ENCODE results near the gene DMAC2L. TPM values are rescaled to one million over a fixed set of nuclear protein-coding genes. Genes with fewer than 3 reads are reported as not detected.
"Not testable (repeated sequence)": the region's sequence is repeated elsewhere in the genome, so short reads cannot be mapped to it uniquely, and the experiment has no call there.

Gene DMAC2L
- total RNA-seq, 1 donor from 2014 or later = 10.9 TPM

DNA sequence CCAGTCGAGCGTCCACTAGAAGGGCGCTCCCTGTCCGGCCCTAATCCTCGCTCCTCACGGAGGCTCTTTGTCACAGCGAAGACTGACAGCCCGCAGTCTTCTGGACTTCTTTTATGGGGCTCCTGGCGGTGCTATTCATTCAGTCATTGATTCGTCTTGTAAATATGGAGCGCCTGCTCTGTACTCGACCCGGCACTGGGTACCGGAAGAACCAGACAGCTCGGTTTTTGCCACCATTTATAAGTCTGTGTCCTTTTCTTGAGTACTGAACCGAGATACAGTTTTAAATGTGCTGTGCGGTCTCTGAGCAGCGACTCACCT, 570 bp downstream of the DMAC2L start:
- FAIRE-seq (no peak), DNase-seq (ENCODE audit: low read depth) (no peak)
- peak overlapping the region; percentile 90 for H3K4me3 Mint-ChIP-seq (ENCODE audit: unreplicated experiment)
- Histone ChIP-seq H3K4me2 (ENCODE audit: low read length) (peak overlapping the region; percentile 96), H4K20me1 (ENCODE audit: insufficient read depth, low read length) (peaks cover 1% of the 10 kb centered on the region), H3K27me3 (ENCODE audit: insufficient read depth, low read length) (no peaks in the 10 kb centered on the region), H3K9ac (ENCODE audit: low read length) (peak overlapping the region; percentile 88), H3K27ac (ENCODE audit: low read depth, low read length) (peak overlapping the region; percentile 96), H3K36me3 (ENCODE audit: insufficient read depth, low read length) (no peaks in the 10 kb centered on the region), H3K4me1 (ENCODE audit: insufficient read depth, low read length) (peaks cover 10% of the 10 kb centered on the region), H2AFZ (ENCODE audit: low read depth, low read length) (peak overlapping the region; percentile 74), H3K79me2 (ENCODE audit: insufficient read depth, low read length) (peaks cover 25% of the 10 kb centered on the region), H3K9me3 (ENCODE audit: insufficient read depth, low read depth, low read length) (no peaks in the 10 kb centered on the region), H3K4me3 (ENCODE audit: insufficient read depth, low read depth, low read length) (peak overlapping the region; percentile 84)
- H3K9me3 Mint-ChIP-seq (ENCODE audit: unreplicated experiment) = peaks cover 2% of the 10 kb centered on the region
- TF ChIP-seq EZH2 (IDR thresholded peaks at IDR 0.05; ENCODE audit: insufficient read depth, low read length) (no peak), CTCF (IDR thresholded peaks at IDR 0.05; ENCODE audit: insufficient read depth, low read depth, low read length) (no peak)
- peaks cover 7% of the 10 kb centered on the region for H3K4me1 Mint-ChIP-seq (ENCODE audit: low read depth, unreplicated experiment)
- H3K27me3 Mint-ChIP-seq (ENCODE audit: low read depth, unreplicated experiment) = no peaks in the 10 kb centered on the region
- no peaks in the 10 kb centered on the region for H3K36me3 Mint-ChIP-seq (ENCODE audit: low read depth, unreplicated experiment)
- H3K27ac Mint-ChIP-seq (ENCODE audit: unreplicated experiment) = peak overlapping the region; percentile 92

DNA sequence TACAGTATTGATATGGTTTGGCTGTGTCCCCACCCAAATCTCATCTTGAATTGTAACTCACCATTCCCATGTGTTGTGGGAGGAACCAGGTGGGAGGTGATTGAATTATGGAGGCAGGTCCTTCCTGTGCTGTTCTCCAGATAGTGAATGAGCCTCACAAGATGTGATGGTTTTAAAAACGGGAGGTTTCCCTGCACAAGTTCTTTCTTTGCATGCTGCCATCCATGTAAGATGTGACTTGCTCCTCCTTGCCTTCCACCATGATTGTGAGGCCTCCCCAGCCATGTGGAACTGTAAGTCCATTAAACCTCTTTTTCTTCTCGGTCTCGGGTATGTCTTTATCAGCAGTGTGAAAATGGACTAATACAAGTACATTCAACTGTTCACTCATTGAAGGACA, 2.0 kb downstream of the DMAC2L start:
- H3K4me2 ChIP-seq (ENCODE audit: low read length); H3K4me1 ChIP-seq (ENCODE audit: insufficient read depth, low read length); H3K9me3 Mint-ChIP-seq (ENCODE audit: unreplicated experiment); H3K27ac Mint-ChIP-seq (ENCODE audit: unreplicated experiment); H3K36me3 Mint-ChIP-seq (ENCODE audit: low read depth, unreplicated experiment); H3K9me3 ChIP-seq (ENCODE audit: insufficient read depth, low read depth, low read length); H3K4me3 ChIP-seq (ENCODE audit: insufficient read depth, low read depth, low read length); DNase-seq (ENCODE audit: low read depth); H4K20me1 ChIP-seq (ENCODE audit: insufficient read depth, low read length); H2AFZ ChIP-seq (ENCODE audit: low read depth, low read length); H3K4me1 Mint-ChIP-seq (ENCODE audit: low read depth, unreplicated experiment); H3K36me3 ChIP-seq (ENCODE audit: insufficient read depth, low read length); H3K9ac ChIP-seq (ENCODE audit: low read length); H3K27me3 Mint-ChIP-seq (ENCODE audit: low read depth, unreplicated experiment); FAIRE-seq; H3K27ac ChIP-seq (ENCODE audit: low read depth, low read length); H3K4me3 Mint-ChIP-seq (ENCODE audit: unreplicated experiment); H3K27me3 ChIP-seq (ENCODE audit: insufficient read depth, low read length): not testable (repeated sequence)
- H3K79me2 ChIP-seq (ENCODE audit: insufficient read depth, low read length) = peaks cover 35% of the 10 kb centered on the region

DNA sequence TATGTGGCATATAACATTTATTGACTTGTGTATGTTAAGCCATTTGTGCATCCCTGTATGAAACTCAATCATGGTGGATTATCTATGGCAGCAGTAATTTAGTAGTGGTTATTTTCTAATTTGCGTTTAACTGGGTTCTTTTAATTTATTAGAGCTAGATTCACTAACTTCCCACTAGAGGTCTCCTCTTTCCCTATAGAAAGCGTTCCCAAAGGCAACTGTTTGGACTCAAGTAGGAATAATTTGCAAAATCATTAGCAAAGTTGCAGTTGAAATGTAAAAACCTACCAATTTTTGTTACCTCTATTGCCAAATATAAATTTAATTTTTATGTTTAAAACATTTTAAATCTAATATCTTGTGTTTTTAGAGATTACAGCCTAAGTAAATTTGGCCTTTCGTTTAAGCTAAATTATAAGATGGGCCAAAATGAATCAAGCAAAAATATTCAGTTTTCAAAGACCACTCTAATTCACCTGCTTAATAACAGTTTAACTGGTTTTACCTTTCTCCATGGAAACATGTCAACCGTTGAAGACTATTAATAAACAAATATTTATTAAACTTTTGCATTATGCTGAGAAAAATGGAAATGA, 6.0 kb downstream of the DMAC2L start:
- no peak overlapping the region for H3K27ac Mint-ChIP-seq (ENCODE audit: unreplicated experiment)
- no peaks in the 10 kb centered on the region for H3K36me3 Mint-ChIP-seq (ENCODE audit: low read depth, unreplicated experiment)
- Histone ChIP-seq H3K4me1 (ENCODE audit: insufficient read depth, low read length) (peaks cover 8% of the 10 kb centered on the region), H3K4me2 (ENCODE audit: low read length) (no peak overlapping the region), H2AFZ (ENCODE audit: low read depth, low read length) (no peak overlapping the region), H4K20me1 (ENCODE audit: insufficient read depth, low read length) (peaks cover 13% of the 10 kb centered on the region), H3K27me3 (ENCODE audit: insufficient read depth, low read length) (no peaks in the 10 kb centered on the region), H3K4me3 (ENCODE audit: insufficient read depth, low read depth, low read length) (no peak overlapping the region), H3K79me2 (ENCODE audit: insufficient read depth, low read length) (peaks cover 36% of the 10 kb centered on the region), H3K9me3 (ENCODE audit: insufficient read depth, low read depth, low read length) (no peaks in the 10 kb centered on the region), H3K9ac (ENCODE audit: low read length) (no peak overlapping the region), H3K27ac (ENCODE audit: low read depth, low read length) (no peak overlapping the region), H3K36me3 (ENCODE audit: insufficient read depth, low read length) (no peaks in the 10 kb centered on the region)
- no peaks in the 10 kb centered on the region for H3K27me3 Mint-ChIP-seq (ENCODE audit: low read depth, unreplicated experiment)
- DNase-seq (ENCODE audit: low read depth) (no peak), FAIRE-seq (no peak)
- TF ChIP-seq CTCF (IDR thresholded peaks at IDR 0.05; ENCODE audit: insufficient read depth, low read depth, low read length) (peak; percentile 62), EZH2 (IDR thresholded peaks at IDR 0.05; ENCODE audit: insufficient read depth, low read length) (no peak)
- peaks cover 11% of the 10 kb centered on the region for H3K4me1 Mint-ChIP-seq (ENCODE audit: low read depth, unreplicated experiment)
- peaks cover 2% of the 10 kb centered on the region for H3K9me3 Mint-ChIP-seq (ENCODE audit: unreplicated experiment)
- H3K4me3 Mint-ChIP-seq (ENCODE audit: unreplicated experiment) = no peak overlapping the region
